Chondrocyte (in vitro differentiated cells): ENCODE data around the gene MYO7A. TPM values are rescaled to one million over a fixed set of nuclear protein-coding genes. Genes with fewer than 3 reads are reported as not detected.

Experiments
- DNase-seq: peaks from one replicate; pipeline ENCODE4 v3.0.0; 2021; ENCODE audit warnings: mixed read lengths, low spot score
- H3K27ac Mint-ChIP-seq: one replicate; pipeline ENCODE4 v1.8.0; 2021; ENCODE audit warnings: mild to moderate bottlenecking, moderate library complexity, mixed read lengths; ENCODE audit not compliant: unreplicated experiment
- H3K27me3 Mint-ChIP-seq: 2 replicates; pipeline ENCODE4 v1.8.0; 2021; ENCODE audit warnings: low read depth, mixed read lengths
- H3K36me3 Mint-ChIP-seq: 2 replicates; pipeline ENCODE4 v1.8.0; 2021; ENCODE audit warnings: low read depth, mixed read lengths
- H3K4me1 Mint-ChIP-seq: 2 replicates; pipeline ENCODE4 v1.8.0; 2021; ENCODE audit warnings: low read depth, mild to moderate bottlenecking, mixed read lengths
- H3K4me3 Mint-ChIP-seq: one replicate; pipeline ENCODE4 v1.8.0; 2021; ENCODE audit warnings: mild to moderate bottlenecking, moderate library complexity, mixed read lengths; ENCODE audit not compliant: unreplicated experiment
- H3K9me3 Mint-ChIP-seq: 2 replicates; pipeline ENCODE4 v1.8.0; 2021; ENCODE audit warnings: low read depth, mixed read lengths
- CTCF ChIP-seq: fragments of 200-600 bp; sonication (generic); IDR thresholded peaks from 2 replicates; pipeline ENCODE4 v1.5.0; 2021; ENCODE audit warnings: antibody characterized with exemption, mild to moderate bottlenecking, moderate library complexity
- total RNA-seq: library from RNA; stranded (reverse); gene quantifications from 3 replicates; pipeline ENCODE4 v1.2.1, GENCODE V29; 2021

Gene MYO7A
- total RNA-seq, 1 donor from 2014 or later = not detected

DNA sequence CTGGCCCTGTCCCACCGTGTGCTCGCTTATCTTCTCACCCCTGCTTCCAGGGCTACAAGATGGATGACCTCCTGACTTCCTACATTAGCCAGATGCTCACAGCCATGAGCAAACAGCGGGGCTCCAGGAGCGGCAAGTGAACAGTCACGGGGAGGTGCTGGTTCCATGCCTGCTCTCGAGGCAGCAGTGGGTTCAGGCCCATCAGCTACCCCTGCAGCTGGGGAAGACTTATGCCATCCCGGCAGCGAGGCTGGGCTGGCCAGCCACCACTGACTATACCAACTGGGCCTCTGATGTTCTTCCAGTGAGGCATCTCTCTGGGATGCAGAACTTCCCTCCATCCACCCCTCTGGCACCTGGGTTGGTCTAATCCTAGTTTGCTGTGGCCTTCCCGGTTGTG, 86.5 kb downstream of the MYO7A start:
- peaks cover 3% of the 10 kb centered on the region for H3K9me3 Mint-ChIP-seq
- no peak for DNase-seq
- no peak for TF ChIP-seq CTCF
- H3K27me3 Mint-ChIP-seq = peaks cover 23% of the 10 kb centered on the region
- no peak overlapping the region for H3K4me3 Mint-ChIP-seq
- H3K4me1 Mint-ChIP-seq = no peaks in the 10 kb centered on the region
- no peaks in the 10 kb centered on the region for H3K36me3 Mint-ChIP-seq
- no peak overlapping the region for H3K27ac Mint-ChIP-seq

DNA sequence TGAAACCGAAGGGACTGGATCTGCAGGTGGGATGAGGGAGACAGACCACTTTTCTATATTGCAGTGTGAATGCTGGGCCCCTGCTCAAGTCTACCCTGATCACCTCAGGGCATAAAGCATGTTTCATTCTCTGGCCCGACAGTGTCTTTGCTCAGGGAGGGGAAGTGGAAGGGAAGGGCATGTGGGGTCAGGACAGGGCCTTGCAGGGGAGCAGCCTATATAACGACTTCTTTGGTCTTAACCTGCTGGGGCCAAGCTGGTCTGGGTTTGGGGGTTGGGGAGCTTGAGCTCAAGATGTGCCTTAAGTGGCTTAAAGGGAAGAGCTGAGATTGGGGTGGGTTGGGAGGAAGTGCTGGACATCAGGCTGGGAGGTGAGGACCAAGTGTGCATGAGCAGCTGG, 87.1 kb downstream of the MYO7A start:
- H3K27me3 Mint-ChIP-seq = peaks cover 28% of the 10 kb centered on the region
- no peak for DNase-seq
- peaks cover 6% of the 10 kb centered on the region for H3K9me3 Mint-ChIP-seq
- TF ChIP-seq CTCF = no peak
- no peak overlapping the region for H3K27ac Mint-ChIP-seq
- no peaks in the 10 kb centered on the region for H3K4me1 Mint-ChIP-seq
- H3K4me3 Mint-ChIP-seq = no peak overlapping the region
- H3K36me3 Mint-ChIP-seq = no peaks in the 10 kb centered on the region

DNA sequence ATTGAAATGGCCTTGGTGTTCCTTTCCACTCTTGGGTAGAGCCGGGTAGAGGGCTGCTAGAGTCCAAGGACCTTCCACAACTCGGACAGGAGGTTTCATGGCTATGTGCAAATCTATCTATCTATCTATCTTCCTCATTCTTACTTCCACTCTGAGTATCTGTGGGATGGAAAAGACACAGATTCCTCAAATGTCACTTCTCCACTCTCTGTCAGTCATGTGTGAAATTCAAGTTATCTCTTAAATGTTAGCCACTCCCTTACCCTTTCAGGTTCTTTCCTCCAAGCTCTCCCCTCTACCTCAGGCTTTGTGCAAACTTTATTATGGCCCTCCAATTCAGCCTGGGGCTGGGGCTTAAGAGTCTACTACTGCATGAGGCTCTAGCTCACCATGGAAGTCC, 89.1 kb downstream of the MYO7A start:
- TF ChIP-seq CTCF = no peak
- Mint-ChIP-seq H3K4me3 (no peak overlapping the region), H3K9me3 (peaks cover 6% of the 10 kb centered on the region), H3K36me3 (no peaks in the 10 kb centered on the region), H3K27me3 (peaks cover 44% of the 10 kb centered on the region), H3K27ac (no peak overlapping the region), H3K4me1 (no peaks in the 10 kb centered on the region)
- no peak for DNase-seq

GRCh38 chr11:77223797-77224196, 95.8 kb downstream of the MYO7A start:
- no peaks in the 10 kb centered on the region for H3K36me3 Mint-ChIP-seq
- no peak for DNase-seq
- H3K4me1 Mint-ChIP-seq = no peaks in the 10 kb centered on the region
- no peak overlapping the region for H3K4me3 Mint-ChIP-seq
- peaks cover 11% of the 10 kb centered on the region for H3K9me3 Mint-ChIP-seq
- peaks cover 22% of the 10 kb centered on the region for H3K27me3 Mint-ChIP-seq
- no peak for TF ChIP-seq CTCF
- H3K27ac Mint-ChIP-seq = no peak overlapping the region

- Mint-ChIP-seq H3K36me3 (no peaks in the 10 kb centered on the region), H3K4me1 (no peaks in the 10 kb centered on the region), H3K4me3 (no peak overlapping the region), H3K27me3 (no peaks in the 10 kb centered on the region), H3K9me3 (no peaks in the 10 kb centered on the region), H3K27ac (no peak overlapping the region)
- no peak for TF ChIP-seq CTCF
- no peak for DNase-seq
Measured at GRCh38 chr11:77230878-77231605, 103.0 kb downstream of the MYO7A start.
